NOMO-1 treated with DMSO at 0.1 percent for 48 hours (cell line): ENCODE measurements around the gene MAB21L2.
"Not testable (repeated sequence)": the region's sequence is repeated elsewhere in the genome, so short reads cannot be mapped to it uniquely, and the experiment has no call there.

Experiments used
- DNase-seq: peaks from one replicate; lab custom pipeline; 2025; ENCODE audit not compliant: unreplicated experiment; lab: John Stamatoyannopoulos, UW

Gene MAB21L2

GRCh38 chr4:150582146-150582872 lies at the start of gene MAB21L2:
MAB21L2 (plus strand) TSS chr4:150582151; CDS start chr4:150583030, 879 bp downstream.
- no peak for DNase-seq

DNA sequence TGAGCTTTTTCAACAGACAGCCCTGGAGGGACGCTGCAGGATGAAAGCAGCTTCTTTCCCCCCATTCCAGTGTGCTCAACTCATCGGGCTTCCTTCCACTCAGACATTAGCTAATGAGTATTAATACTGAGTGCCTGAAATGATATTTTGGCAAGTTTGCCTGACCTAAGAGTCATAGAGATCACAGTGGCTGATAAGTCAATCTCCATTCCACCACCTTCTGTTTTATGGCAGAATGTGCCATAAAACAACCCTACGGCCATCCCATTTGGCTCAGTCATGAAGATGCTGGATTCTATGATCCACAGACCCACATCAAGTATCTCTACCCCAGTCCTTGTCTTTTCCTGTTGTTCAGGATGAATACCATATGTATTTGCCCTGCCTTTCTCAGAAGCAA lies 48.3 kb upstream of the MAB21L2 start:
- DNase-seq = no peak

DNA sequence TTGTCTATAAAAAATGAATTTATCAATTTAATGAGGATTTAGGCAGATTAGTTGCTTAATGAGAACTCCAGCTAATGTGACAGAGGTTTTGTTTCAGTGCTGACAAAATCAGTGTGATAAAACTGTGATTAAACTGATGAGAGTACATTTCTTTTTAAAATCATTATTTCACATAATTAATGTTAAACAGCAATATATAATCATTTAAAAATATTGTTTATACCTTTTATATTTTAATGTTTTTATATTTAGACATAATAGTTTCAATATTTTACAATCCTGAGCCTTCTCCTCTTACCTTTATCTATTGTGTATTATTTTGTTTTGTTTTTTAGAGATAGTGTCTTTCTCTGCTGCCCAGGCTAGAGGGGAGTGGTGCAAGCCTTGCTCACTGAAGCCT lies 47.1 kb upstream of the MAB21L2 start:
- no peak for DNase-seq

DNA sequence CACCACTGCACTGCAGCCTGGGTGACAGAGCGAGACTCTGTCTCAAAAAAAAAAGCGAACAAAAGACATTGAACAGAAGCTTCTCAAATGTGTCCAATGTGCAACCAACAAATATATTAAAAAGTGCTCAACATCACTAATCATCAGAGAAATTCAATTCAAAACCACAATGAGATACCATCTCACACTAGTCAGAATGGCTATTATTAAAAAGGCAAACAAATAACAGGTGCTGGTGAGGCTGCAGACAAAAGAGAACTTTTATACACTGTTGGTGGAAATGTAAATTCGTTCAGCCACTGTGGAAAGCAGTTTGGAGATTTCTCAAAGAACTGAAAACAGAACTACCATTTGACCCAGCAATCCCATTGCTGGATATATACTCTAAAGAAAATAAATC lies 44.0 kb upstream of the MAB21L2 start:
- not testable (repeated sequence) for DNase-seq

- DNase-seq = no peak
Observed at GRCh38 chr4:150540536-150540935, 41.4 kb upstream of the MAB21L2 start.

- DNase-seq = no peak
Observed at GRCh38 chr4:150540959-150541360, 41.0 kb upstream of the MAB21L2 start.

- DNase-seq = no peak
Observed at GRCh38 chr4:150541681-150542080, 40.3 kb upstream of the MAB21L2 start.

GRCh38 chr4:150543042-150543441 lies 38.9 kb upstream of the MAB21L2 start:
- DNase-seq = no peak

GRCh38 chr4:150546286-150546685 lies 35.7 kb upstream of the MAB21L2 start:
- DNase-seq = no peak

GRCh38 chr4:150547154-150547838 lies 34.7 kb upstream of the MAB21L2 start:
- no peak for DNase-seq

GRCh38 chr4:150557811-150558210 lies 24.1 kb upstream of the MAB21L2 start:
- DNase-seq = not testable (repeated sequence)

- DNase-seq = no peak
Observed at GRCh38 chr4:150561143-150561737, 20.7 kb upstream of the MAB21L2 start.

- no peak for DNase-seq
Observed at GRCh38 chr4:150562250-150562649, 19.7 kb upstream of the MAB21L2 start.

GRCh38 chr4:150562751-150563150 lies 19.2 kb upstream of the MAB21L2 start:
- DNase-seq = no peak

GRCh38 chr4:150564967-150565366 lies 17.0 kb upstream of the MAB21L2 start:
- not testable (repeated sequence) for DNase-seq

DNA sequence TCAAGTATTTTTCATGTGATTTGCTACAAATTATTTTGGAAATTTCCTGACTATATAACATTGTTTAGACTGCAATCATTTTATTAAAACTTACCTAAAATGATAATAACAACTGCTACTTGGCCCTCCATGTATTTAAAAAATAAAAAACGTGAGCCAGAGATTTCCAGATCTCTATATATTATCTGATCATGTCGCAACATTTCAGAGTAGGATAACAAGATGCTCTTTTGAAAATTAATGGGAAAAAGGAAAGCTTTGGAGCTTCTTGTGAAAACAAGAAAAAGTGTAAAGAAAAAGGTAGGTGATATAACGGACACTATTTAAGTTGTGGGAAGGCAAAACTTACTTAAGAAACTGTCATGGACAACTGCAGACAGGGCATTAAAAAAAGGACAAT lies 14.9 kb upstream of the MAB21L2 start:
- no peak for DNase-seq

GRCh38 chr4:150569384-150569987 lies 12.5 kb upstream of the MAB21L2 start:
- DNase-seq = no peak

DNA sequence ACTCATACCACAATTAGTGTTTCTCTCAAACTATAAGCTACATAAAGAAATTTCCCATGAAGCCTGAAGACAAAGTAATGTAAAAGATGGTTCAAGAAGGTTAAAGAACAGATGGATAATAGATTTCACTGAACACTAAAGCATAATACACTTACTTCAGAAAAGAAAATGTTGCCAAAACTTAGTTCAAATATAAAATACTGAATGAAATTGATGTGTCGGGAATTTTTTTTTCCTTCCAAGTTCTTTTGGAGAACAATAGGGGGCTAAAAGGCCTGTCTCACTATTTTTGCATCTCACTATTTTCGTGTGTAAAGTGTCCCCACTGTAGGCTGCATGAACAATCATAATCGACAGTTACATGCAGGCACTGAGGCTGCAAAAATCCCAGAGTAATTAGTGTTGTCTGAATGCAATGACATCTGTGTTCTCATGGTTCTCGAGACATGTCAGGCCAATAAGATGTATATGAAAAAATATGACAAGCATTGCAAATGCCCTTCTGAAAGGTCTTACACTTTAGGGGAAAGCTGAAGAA lies 11.9 kb upstream of the MAB21L2 start:
- DNase-seq = no peak

GRCh38 chr4:150570862-150571261 lies 11.1 kb upstream of the MAB21L2 start:
- DNase-seq = no peak

- DNase-seq = no peak
Observed at GRCh38 chr4:150572704-150573504, 9.0 kb upstream of the MAB21L2 start.

DNA sequence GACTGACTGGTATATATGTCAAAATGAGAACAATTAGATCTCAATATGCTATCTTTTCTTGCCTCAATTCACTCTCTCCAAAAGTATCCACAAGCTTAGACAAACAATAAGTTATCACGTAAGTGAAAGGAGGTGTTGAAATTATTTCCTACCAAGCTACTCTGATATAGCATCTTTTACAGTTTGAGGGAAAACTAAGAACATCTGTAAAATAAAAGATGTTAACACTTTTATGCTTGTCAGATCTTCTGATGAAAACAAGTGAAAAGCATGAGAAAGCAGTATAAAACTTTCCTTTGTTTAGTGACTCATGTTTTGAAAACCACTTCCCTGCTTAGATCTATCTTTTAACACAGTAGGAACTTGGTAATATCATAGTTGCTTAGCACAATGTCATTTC lies 8.4 kb upstream of the MAB21L2 start:
- no peak for DNase-seq
